Common myeloid progenitor, CD34-positive (primary cell): ENCODE measurements around the gene RHBG.

Experiments used
- CTCF ChIA-PET: fragments of 350-600 bp; sonication (Branson Sonifier 250); formaldehyde crosslinking; loops from one replicate; lab custom pipeline; 2021; ENCODE audit warnings: antibody characterized with exemption; lab: Charles Lee
- POLR2A ChIA-PET: fragments of 350-600 bp; sonication (Branson Sonifier 250); formaldehyde crosslinking; loops from one replicate; lab custom pipeline; 2021; ENCODE audit warnings: antibody characterized with exemption; lab: Charles Lee
- DNase-seq, 3 donors: peaks; one replicate each; pipeline versions ENCODE4 v3.0.0 to v3.0.0-alpha.2; 2013
- H3K27ac ChIP-seq, 2 experiments: 1 replicate in 1 of 2; 2 replicates in 1 of 2; pipeline ENCODE4 v1.7.0; 2013; ENCODE audit warnings: inconsistent platforms in 2 of 2, low read length in 2 of 2, mild to moderate bottlenecking in 2 of 2, low read depth in 1 of 2, moderate library complexity in 1 of 2; ENCODE audit not compliant: severe bottlenecking in 2 of 2, insufficient read depth in 1 of 2, poor library complexity in 1 of 2
- H3K27me3 ChIP-seq, 5 experiments: replicated peaks in 2 of 5; 1 replicate in 3 of 5; 2 replicates in 2 of 5; pipeline versions ENCODE4 v1.6.1 to v1.7.0; 2013; ENCODE audit warnings: low read length in 4 of 5, mild to moderate bottlenecking in 2 of 5, moderate library complexity in 2 of 5, inconsistent platforms in 1 of 5; ENCODE audit not compliant: insufficient read depth in 5 of 5, control insufficient read depth in 4 of 5
- H3K36me3 ChIP-seq, 4 experiments: 1 replicate in 2 of 4; 2 replicates in 2 of 4; pipeline versions ENCODE4 v1.6.1 to v1.7.0; 2013; ENCODE audit warnings: low read length in 3 of 4, control low read depth in 1 of 4, mild to moderate bottlenecking in 1 of 4; ENCODE audit not compliant: control insufficient read depth in 4 of 4, insufficient read depth in 4 of 4
- H3K4me1 ChIP-seq, 4 experiments: 1 replicate in 3 of 4; 2 replicates in 1 of 4; pipeline versions ENCODE4 v1.6.1 to v1.7.1; 2013; ENCODE audit warnings: low read length in 3 of 4, mild to moderate bottlenecking in 3 of 4, control low read depth in 1 of 4, inconsistent platforms in 1 of 4, moderate library complexity in 1 of 4; ENCODE audit not compliant: control insufficient read depth in 4 of 4, insufficient read depth in 4 of 4; ENCODE audit errors: control extremely low read depth in 1 of 4
- H3K4me3 ChIP-seq, 7 experiments: 1 replicate in 4 of 7; 2 replicates in 3 of 7; pipeline versions ENCODE4 v1.5.1 to v1.7.0; 2013; ENCODE audit warnings: mild to moderate bottlenecking in 7 of 7, low read length in 6 of 7, moderate library complexity in 6 of 7, inconsistent platforms in 2 of 7, low read depth in 2 of 7, control low read depth in 1 of 7; ENCODE audit not compliant: insufficient read depth in 4 of 7, control insufficient read depth in 1 of 7; ENCODE audit errors: extremely low read depth in 1 of 7
- H3K9me3 ChIP-seq, 5 experiments: 1 replicate in 4 of 5; 2 replicates in 1 of 5; pipeline versions ENCODE4 v1.6.1 to v1.7.1; 2013; ENCODE audit warnings: low read length in 4 of 5, mild to moderate bottlenecking in 2 of 5, inconsistent platforms in 1 of 5, low read depth in 1 of 5, moderate library complexity in 1 of 5; ENCODE audit not compliant: control insufficient read depth in 4 of 5, insufficient read depth in 2 of 5; ENCODE audit errors: control extremely low read depth in 1 of 5
- WGBS: methylation state at CpG from one replicate; pipeline ENCODE4 v1.1.5; 2013; ENCODE audit not compliant: insufficient coverage; 5-methylcytosine and 5-hydroxymethylcytosine counted together

The RHBG gene

DNA sequence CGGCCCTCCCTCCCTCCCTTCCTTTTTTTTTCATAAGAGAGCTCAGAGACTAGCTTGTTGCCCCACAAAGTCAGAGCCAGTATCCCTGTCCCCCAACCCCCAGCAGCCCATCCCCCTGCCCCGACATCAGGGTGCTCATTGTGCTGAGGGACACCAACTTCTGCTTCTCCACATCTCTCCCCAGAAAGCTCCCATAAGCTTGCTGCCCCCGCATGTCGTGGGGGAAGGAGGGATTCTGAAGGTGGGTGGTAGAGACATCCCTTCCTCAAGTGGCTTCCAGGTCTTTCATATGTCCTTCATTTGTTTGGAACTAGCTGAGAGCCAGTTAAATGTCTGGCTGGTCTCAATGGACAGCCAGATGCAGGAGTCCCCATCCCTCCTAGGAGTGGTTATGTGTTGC is 41.2 kb downstream of the RHBG start:
- H3K4me3 ChIP-seq = no peak overlapping the region
- peaks cover 0 to 1% (median 0%) of the 10 kb centered on the region in 5 experiments for H3K9me3 ChIP-seq
- peaks cover 2 to 85% (median 26%) of the 10 kb centered on the region in 5 experiments for H3K27me3 ChIP-seq
- no peaks in the 10 kb centered on the region for H3K4me1 ChIP-seq
- no peak for DNase-seq
- ChIA-PET CTCF (interaction anchor here (0.9 to 1.6 kb wide), 4 partner anchors 9 to 47 kb away, joined by 3 to 4 read pairs (median 3); no protein-coding TSS in a partner anchor), POLR2A (no interaction called here)
- no CpG with 5 or more reads among the region's 4 CpGs for WGBS
- H3K27ac ChIP-seq = no peak overlapping the region
- H3K36me3 ChIP-seq = no peaks in the 10 kb centered on the region

DNA sequence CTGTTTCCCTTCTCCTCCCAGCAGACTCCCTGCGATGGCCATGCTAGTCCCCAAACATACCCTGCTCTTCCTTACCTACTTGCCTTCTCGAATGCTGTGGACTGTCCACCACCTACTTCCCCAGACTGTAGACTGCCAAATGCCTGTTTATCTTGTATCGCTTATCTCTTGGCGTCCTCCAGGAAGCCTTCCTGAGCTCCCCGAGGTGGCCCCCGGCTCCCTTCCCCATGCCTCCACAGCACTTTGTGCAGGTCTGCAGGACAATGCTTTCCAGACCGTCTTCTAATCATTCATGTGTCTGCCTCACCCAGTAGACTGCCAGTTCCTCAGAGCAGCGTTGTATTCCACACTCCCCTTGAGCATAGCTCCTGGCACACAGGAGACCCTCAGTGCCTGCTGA is 41.7 kb downstream of the RHBG start:
- CTCF ChIA-PET = interaction anchor here (0.9 to 1.0 kb wide), 2 partner anchors 25 to 31 kb away, joined by 3 to 4 read pairs; no protein-coding TSS in a partner anchor

DNA sequence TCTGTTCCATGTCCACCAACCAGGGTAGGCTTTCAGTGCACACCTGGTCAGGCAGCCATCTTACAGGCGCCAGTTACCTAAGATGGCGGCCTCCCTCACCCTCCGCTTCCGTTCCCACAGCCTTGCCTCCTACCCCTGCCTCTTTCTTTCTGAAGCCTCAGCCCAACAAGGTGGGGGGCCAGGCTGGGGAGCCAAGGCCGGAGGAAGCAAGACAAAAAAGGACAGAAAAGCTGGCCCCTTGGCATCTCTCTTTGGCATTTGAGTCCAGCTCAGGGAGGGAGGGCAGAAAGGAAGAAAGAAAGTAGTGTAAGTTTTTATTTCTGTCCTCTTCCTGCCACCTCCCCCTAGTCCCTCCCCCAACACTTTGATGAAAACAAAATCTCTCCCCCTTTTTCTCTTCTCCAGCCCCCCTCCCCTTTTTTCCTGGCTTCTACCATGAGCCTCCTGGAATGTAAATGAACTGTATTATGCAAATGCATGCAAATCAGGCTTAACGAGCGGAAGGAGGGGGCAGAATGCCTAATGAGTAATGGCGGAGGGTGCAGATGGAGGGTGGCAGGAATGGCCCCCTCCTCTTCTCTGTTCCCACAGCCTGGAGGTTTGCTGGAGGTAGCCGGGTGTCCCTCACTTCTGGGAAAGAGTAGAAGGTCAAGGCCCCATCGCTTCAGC is 43.8 kb downstream of the RHBG start:
- H3K4me1 ChIP-seq = no peaks in the 10 kb centered on the region
- peaks cover 16 to 84% (median 23%) of the 10 kb centered on the region in 5 experiments for H3K27me3 ChIP-seq
- ChIA-PET CTCF (interaction anchor here (9.4 kb wide), 1 partner anchor 28 kb away, joined by 70 read pairs; no protein-coding TSS in a partner anchor), POLR2A (no interaction called here)
- H3K4me3 ChIP-seq = no peak overlapping the region
- H3K9me3 ChIP-seq = peaks cover 0 to 1% (median 0%) of the 10 kb centered on the region in 5 experiments
- no peak for DNase-seq
- no peak overlapping the region for H3K27ac ChIP-seq
- H3K36me3 ChIP-seq = no peaks in the 10 kb centered on the region
- WGBS = 87% methylated on average over 4 of the region's 10 CpGs

More for the DNA sequence above, 41.7 kb downstream of the RHBG start:
- 89% methylated on average over 7 of the region's 8 CpGs for WGBS
- Histone ChIP-seq H3K27me3 (peaks cover 7 to 85% (median 25%) of the 10 kb centered on the region in 5 experiments), H3K36me3 (no peaks in the 10 kb centered on the region), H3K4me1 (no peaks in the 10 kb centered on the region), H3K4me3 (no peak overlapping the region), H3K27ac (no peak overlapping the region), H3K9me3 (peaks cover 0 to 1% (median 0%) of the 10 kb centered on the region in 5 experiments)
- no peak for DNase-seq
- POLR2A ChIA-PET = no interaction called here

DNA sequence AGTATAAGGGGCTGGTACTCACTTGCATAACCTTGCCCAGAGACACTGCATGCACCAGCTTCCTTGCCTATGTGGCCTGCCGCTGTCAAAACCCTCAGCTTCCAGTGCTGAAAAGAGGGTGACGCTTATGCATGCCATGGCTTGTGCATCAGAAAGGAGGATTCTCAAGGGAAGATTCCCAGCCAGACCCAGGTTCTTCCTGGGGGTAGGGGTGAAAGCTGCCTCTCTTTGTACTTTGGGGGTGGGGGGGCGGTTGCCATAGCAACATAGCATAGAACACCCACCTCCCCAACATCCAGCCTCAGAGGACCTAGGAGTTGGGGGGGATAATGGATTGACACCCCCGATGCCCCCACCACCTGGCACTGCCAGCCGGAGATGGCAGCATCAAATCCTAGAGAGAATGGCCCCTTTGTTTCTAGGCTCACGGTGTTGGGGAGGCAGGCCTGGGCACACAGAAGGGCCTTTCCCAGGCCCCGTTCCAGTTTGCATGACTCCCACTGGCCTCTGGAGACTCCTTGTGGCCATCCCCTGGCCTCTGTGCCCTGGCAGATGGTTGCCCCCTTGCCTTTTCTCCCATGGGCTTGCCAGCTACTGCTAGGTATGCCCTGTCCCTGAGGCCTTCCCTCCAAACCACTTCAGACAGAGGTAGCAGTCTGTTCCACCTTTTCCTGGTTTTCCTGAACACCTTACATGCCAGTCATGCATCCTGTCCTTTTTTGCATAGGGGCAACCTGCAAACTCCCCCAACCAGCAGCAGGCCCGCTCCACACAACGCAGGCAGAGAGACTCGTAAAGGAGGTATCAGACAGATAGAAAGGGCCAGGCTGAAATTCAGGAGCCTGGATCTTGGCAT is 44.6 kb downstream of the RHBG start:
- Histone ChIP-seq H3K27me3 (peaks cover 15 to 84% (median 26%) of the 10 kb centered on the region in 5 experiments), H3K9me3 (peaks cover 0 to 1% (median 0%) of the 10 kb centered on the region in 5 experiments), H3K27ac (no peak overlapping the region), H3K4me1 (no peaks in the 10 kb centered on the region), H3K36me3 (no peaks in the 10 kb centered on the region), H3K4me3 (no peak overlapping the region)
- 61% methylated on average over 8 of the region's 10 CpGs for WGBS
- no peak for DNase-seq
- ChIA-PET POLR2A (no interaction called here), CTCF (interaction anchor here (1.6 to 9.4 kb wide), 4 partner anchors 9 to 32 kb away, joined by 5 to 70 read pairs (median 12); no protein-coding TSS in a partner anchor)

DNA sequence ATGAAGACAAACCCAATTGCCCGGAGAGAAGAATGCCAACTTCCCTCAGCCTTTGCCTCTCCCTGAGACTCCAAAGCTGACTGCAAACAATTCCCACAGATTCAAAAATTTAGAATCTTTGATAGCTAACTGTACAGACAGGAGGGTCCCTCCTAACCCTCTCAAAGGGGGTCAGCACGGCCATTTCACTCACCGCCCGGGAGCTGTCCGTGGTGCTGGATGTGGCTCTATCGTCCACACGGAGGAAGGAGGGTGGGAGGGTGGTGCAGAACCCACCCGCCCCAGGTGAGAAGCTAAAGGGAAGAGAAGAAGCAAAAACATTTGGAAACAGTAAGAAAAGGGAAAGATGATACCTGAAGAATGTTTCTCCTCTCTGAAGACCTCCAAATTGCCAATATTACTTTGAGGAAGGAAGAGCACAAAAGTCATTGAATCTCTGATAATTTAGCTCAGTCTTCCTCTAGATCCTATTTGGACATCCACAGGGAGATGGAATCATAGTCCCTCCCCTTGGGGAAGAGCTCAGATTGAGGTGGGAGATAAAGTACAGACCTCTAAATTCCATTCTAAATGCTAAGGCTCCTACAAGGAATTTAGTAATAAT is 45.6 kb downstream of the RHBG start:
- H3K4me1 ChIP-seq = no peaks in the 10 kb centered on the region
- H3K27me3 ChIP-seq = peaks cover 17 to 85% (median 35%) of the 10 kb centered on the region in 5 experiments
- CTCF ChIA-PET = interaction anchor here (0.8 to 9.4 kb wide), 7 partner anchors 9 to 31 kb away, joined by 3 to 70 read pairs (median 8); no protein-coding TSS in a partner anchor
- WGBS = 20% methylated on average over 6 of the region's 8 CpGs
- H3K4me3 ChIP-seq = no peak overlapping the region
- H3K9me3 ChIP-seq = peaks cover 0 to 1% (median 0%) of the 10 kb centered on the region in 5 experiments
- H3K36me3 ChIP-seq = no peaks in the 10 kb centered on the region
- POLR2A ChIA-PET = interaction anchor here (0.7 kb wide), 1 partner anchor 86 kb away, joined by 3 read pairs; the partner anchor contains the start of gene MEF2D
- peak in 2 of 3 donors; percentile 41 to 48 for DNase-seq
- H3K27ac ChIP-seq = no peak overlapping the region

DNA sequence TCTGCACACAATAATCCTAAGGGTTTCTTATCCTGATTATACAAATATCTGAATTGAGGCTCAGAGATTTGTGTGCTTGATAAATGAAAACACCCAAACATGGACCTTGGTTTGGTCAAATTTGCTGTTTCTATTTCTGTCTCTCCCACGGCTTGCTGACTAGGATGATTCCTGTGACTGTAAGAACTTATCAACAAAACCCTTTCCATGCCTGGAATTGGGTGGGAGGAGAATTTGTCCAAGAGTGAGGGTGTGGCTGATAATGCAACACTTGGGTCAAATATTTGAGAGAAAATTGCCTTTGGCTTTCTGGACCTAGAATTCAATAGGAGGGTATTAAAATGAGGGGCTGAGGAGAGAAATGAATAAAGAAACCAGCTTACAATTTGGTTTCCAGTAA is 48.0 kb downstream of the RHBG start:
- no CpG with 5 or more reads among the region's 1 CpG for WGBS
- H3K4me1 ChIP-seq = peaks cover 0 to 23% (median 18%) of the 10 kb centered on the region in 4 experiments
- H3K36me3 ChIP-seq = no peaks in the 10 kb centered on the region
- POLR2A ChIA-PET = no interaction called here
- no peak overlapping the region for H3K27ac ChIP-seq
- CTCF ChIA-PET = interaction anchor here (0.9 to 9.4 kb wide), 8 partner anchors 9 to 58 kb away, joined by 3 to 70 read pairs (median 4); no protein-coding TSS in a partner anchor
- peaks cover 26 to 94% (median 36%) of the 10 kb centered on the region in 5 experiments for H3K27me3 ChIP-seq
- H3K4me3 ChIP-seq = no peak overlapping the region
- DNase-seq = no peak
- peaks cover 0 to 1% (median 0%) of the 10 kb centered on the region in 5 experiments for H3K9me3 ChIP-seq
